ENCODE data around the gene ADI1. TPM values are rescaled to one million over a fixed set of nuclear protein-coding genes. Genes with fewer than 3 reads are reported as not detected.

The ADI1 gene
- total and polyA plus RNA-seq, 10 of the 15 experiments (the other 5 are each of a cell fraction or from before 2014, with no cell fraction given), result 4.4 to 78.7 (median 17.2) TPM

DNA sequence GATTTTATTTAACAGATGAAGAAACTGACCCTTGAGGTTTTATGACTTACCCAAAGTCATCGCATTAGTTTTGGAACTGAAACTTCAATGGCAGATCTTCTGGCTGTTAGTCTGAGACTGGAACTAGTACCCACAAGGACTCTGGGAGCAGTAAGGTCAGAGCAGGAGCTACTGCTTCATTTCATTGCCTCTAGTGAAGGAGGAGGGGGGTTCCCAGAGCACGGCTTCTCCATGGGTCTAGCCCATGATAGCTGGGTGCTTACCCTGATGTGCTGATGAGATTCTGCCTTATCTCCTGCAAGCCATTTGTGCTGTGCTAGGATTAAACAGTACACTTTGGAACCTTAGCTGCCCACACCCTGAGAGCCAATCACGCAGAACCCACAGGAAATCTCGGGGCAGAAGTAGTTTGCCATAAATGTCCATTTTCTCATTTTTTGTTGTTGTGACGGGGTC is 44.2 kb upstream of the ADI1 start:
- WGBS (ENCODE audit: insufficient coverage, insufficient replicate concordance, low lambda C conversion rate, missing lambda C conversion rate), result 1% methylated on average over 5 of the region's 5 CpGs
- in situ Hi-C loops (cut with MboI), result no loop called here

More for the DNA sequence above, 44.2 kb upstream of the ADI1 start:
- peak overlapping the region; percentile 82 for H3K27ac ChIP-seq (ENCODE audit: control insufficient read depth, insufficient read depth)
- peak overlapping the region; percentile 32 for H3K4me2 ChIP-seq (ENCODE audit: control insufficient read depth, insufficient read depth)
- H4K20me1 ChIP-seq (ENCODE audit: control insufficient read depth, insufficient read depth), result no peaks in the 10 kb centered on the region
- TF ChIP-seq HCFC1 (IDR thresholded peaks at IDR 0.05; ENCODE audit: low read length), result 0 out of 2 replicates have a peak, but pooled peaks have one; percentile 16
- 0 out of 2 replicates have a peak, but pooled peaks have one; percentile 17 for TF ChIP-seq CBX5 (IDR thresholded peaks at IDR 0.05; ENCODE audit: low read depth)
- no peak for TF ChIP-seq RFX5 (IDR thresholded peaks at IDR 0.05; ENCODE audit: low read depth, low read length)
- no peak for TF ChIP-seq NBN (IDR thresholded peaks at IDR 0.05)
- TF ChIP-seq MYC (IDR thresholded peaks at IDR 0.05; ENCODE audit: insufficient read depth, insufficient read length, insufficient replicate concordance, low read length, severe bottlenecking), result no peak
- 0 out of 4 replicates have a peak, but pooled peaks of 1 of the 2 experiments have one; percentile 12 for TF ChIP-seq IKZF2 (IDR thresholded peaks at IDR 0.05)
- peak; percentile 66; the same call in 1 of the 2 replicates for TF ChIP-seq PAX5 (IDR thresholded peaks at IDR 0.05; ENCODE audit: borderline replicate concordance, low read depth, low read length)
- peak in 1 of 2 experiments; percentile 69; a peak in 1 of 4 replicates for TF ChIP-seq SRF (IDR thresholded peaks at IDR 0.05; ENCODE audit: low read depth in 2 of 2, low read length in 2 of 2)
- 0 out of 2 replicates have a peak, but pooled peaks have one; percentile 5 for TF ChIP-seq ZNF24 (IDR thresholded peaks at IDR 0.05)
- 0 out of 2 replicates have a peak, but pooled peaks have one; percentile 28 for TF ChIP-seq IRF4 (IDR thresholded peaks at IDR 0.05; ENCODE audit: low read depth, low read length)
- peak; percentile 18; the same call in 1 of the 2 replicates for TF ChIP-seq POLR2A (IDR thresholded peaks at IDR 0.05; ENCODE audit: low read depth, low read length)
- TF ChIP-seq RUNX3 (IDR thresholded peaks at IDR 0.05; ENCODE audit: low read length), result peak; percentile 38; the same call in 1 of the 2 replicates
- peak; percentile 36; the same call in 1 of the 2 replicates for TF ChIP-seq RELB (IDR thresholded peaks at IDR 0.05; ENCODE audit: low read depth)
- TF ChIP-seq NFXL1 (IDR thresholded peaks at IDR 0.05; ENCODE audit: borderline replicate concordance), result no peak
- no peak for TF ChIP-seq ATF2 (IDR thresholded peaks at IDR 0.05; ENCODE audit: low read length)
- TF ChIP-seq IKZF1 (conservative IDR thresholded peaks at IDR 0.05), result peak; percentile 53
- 0 out of 2 replicates have a peak, but pooled peaks have one; percentile 54 for TF ChIP-seq POLR2AphosphoS5 (IDR thresholded peaks at IDR 0.05; ENCODE audit: low read length)
- peak; percentile 2; the same call in 1 of the 2 replicates for TF ChIP-seq YY1 (IDR thresholded peaks at IDR 0.05; ENCODE audit: low read depth, low read length)
- H3K27me3 ChIP-seq (replicated peaks in 1 of 2; ENCODE audit: control insufficient read depth in 2 of 2, insufficient read depth in 2 of 2, low read length in 1 of 2), result no peaks in the 10 kb centered on the region
- RAD21 ChIA-PET (ENCODE audit: unreplicated experiment), result interaction anchor here (0.7 to 2.3 kb wide), 5 partner anchors 9 to 88 kb away, joined by 3 to 14 read pairs (median 6); no protein-coding TSS in a partner anchor
- BruUV-seq (replicated peaks), result no TSS peak
- ATAC-seq (peak; percentile 76), FAIRE-seq (peak; percentile 80), DNase-seq (ENCODE audit: low read depth, low spot score) (peak; percentile 62)
- H3K9me3 ChIP-seq (replicated peaks; ENCODE audit: control insufficient read depth, insufficient read depth, low read length), result no peaks in the 10 kb centered on the region; the same call in 2 of the 3 replicates
- intact Hi-C loops (cut with micrococcal nuclease; ENCODE audit: unreplicated experiment), result loop anchor here (1.0 kb wide), 1 partner anchor 12 kb away; the partner anchor contains the start of gene RPS7
- H2AFZ ChIP-seq (ENCODE audit: control insufficient read depth, low read depth, low read length), result peak overlapping the region; percentile 58
- H3K9ac ChIP-seq (ENCODE audit: control insufficient read depth, insufficient read depth, low read length), result peak overlapping the region; percentile 36
- SMC1A ChIA-PET (ENCODE audit: uncharacterized antibody, unreplicated experiment), result interaction anchor here (0.7 to 1.4 kb wide), 6 partner anchors 10 to 88 kb away, joined by 3 to 5 read pairs (median 4); partner anchors contain the start of gene ADI1
- H3K79me2 ChIP-seq (ENCODE audit: control insufficient read depth, insufficient read depth, low read length), result peaks cover 4% of the 10 kb centered on the region
- CTCF ChIA-PET, result interaction anchor here (1.0 to 2.0 kb wide), 2 partner anchors 10 to 101 kb away, joined by 3 to 14 read pairs; no protein-coding TSS in a partner anchor
- peaks cover 0 to 3% of the 10 kb centered on the region in 2 experiments; a peak in 1 of 4 replicates for H3K36me3 ChIP-seq (ENCODE audit: control insufficient read depth in 2 of 2, insufficient read depth in 2 of 2, low read length in 1 of 2)
- peaks cover 25% of the 10 kb centered on the region for H3K4me1 ChIP-seq (ENCODE audit: control insufficient read depth, insufficient read depth, low read length)
- peak overlapping the region; percentile 41; the same call in 1 of the 2 replicates for H3K4me3 ChIP-seq
- POLR2A ChIA-PET, result interaction anchor here (0.7 to 2.5 kb wide), 4 partner anchors 10 to 15 kb away, joined by 3 to 11 read pairs (median 4); no protein-coding TSS in a partner anchor
